GM21526 (cell line): ENCODE measurements around the gene MAGEA4.

Experiments
- ATAC-seq: cut with Tn5 transposase; IDR thresholded peaks from one replicate; pipeline ENCODE4 v1.9.1; 2021; ENCODE audit warnings: moderate library complexity; ENCODE audit not compliant: unreplicated experiment, low FRiP score

The MAGEA4 gene

GRCh38 chrX:151922692-151923091 lies 10.0 kb downstream of the MAGEA4 start:
- ATAC-seq, result no peak

GRCh38 chrX:151923648-151924047 lies 11.0 kb downstream of the MAGEA4 start:
- no peak for ATAC-seq

- no peak for ATAC-seq
Observed at GRCh38 chrX:151929126-151929525, 16.4 kb downstream of the MAGEA4 start.

- no peak for ATAC-seq
Observed at GRCh38 chrX:151935358-151935757, 22.7 kb downstream of the MAGEA4 start.

- ATAC-seq, result no peak
Observed at GRCh38 chrX:151938172-151938571, 25.5 kb downstream of the MAGEA4 start.

- no peak for ATAC-seq
Observed at GRCh38 chrX:151954730-151955129, 42.0 kb downstream of the MAGEA4 start.

GRCh38 chrX:151958101-151958500 lies 45.4 kb downstream of the MAGEA4 start:
- no peak for ATAC-seq

- ATAC-seq, result no peak
Observed at GRCh38 chrX:151962034-151962433, 49.3 kb downstream of the MAGEA4 start.

- no peak for ATAC-seq
Observed at GRCh38 chrX:151966236-151966635, 53.5 kb downstream of the MAGEA4 start.

- ATAC-seq, result no peak
Observed at GRCh38 chrX:151970027-151970426, 57.3 kb downstream of the MAGEA4 start.

- no peak for ATAC-seq
Observed at GRCh38 chrX:151970661-151971060, 58.0 kb downstream of the MAGEA4 start.

- no peak for ATAC-seq
Observed at GRCh38 chrX:151973060-151973661, 60.5 kb downstream of the MAGEA4 start.

- ATAC-seq, result no peak
Observed at GRCh38 chrX:151973851-151974335, 61.2 kb downstream of the MAGEA4 start.
